ENCODE data around the gene INTS11. TPM values are rescaled to one million over a fixed set of nuclear protein-coding genes. Genes with fewer than 3 reads are reported as not detected.
"Not testable (repeated sequence)": the region's sequence is repeated elsewhere in the genome, so short reads cannot be mapped to it uniquely, and the experiment has no call there.

Gene INTS11
- 57.6 and 90.2 TPM in 2 replicates for total RNA-seq (2014; rRNA removed; shearing (Covaris generic); ENCODE audit: low replicate concordance)

DNA sequence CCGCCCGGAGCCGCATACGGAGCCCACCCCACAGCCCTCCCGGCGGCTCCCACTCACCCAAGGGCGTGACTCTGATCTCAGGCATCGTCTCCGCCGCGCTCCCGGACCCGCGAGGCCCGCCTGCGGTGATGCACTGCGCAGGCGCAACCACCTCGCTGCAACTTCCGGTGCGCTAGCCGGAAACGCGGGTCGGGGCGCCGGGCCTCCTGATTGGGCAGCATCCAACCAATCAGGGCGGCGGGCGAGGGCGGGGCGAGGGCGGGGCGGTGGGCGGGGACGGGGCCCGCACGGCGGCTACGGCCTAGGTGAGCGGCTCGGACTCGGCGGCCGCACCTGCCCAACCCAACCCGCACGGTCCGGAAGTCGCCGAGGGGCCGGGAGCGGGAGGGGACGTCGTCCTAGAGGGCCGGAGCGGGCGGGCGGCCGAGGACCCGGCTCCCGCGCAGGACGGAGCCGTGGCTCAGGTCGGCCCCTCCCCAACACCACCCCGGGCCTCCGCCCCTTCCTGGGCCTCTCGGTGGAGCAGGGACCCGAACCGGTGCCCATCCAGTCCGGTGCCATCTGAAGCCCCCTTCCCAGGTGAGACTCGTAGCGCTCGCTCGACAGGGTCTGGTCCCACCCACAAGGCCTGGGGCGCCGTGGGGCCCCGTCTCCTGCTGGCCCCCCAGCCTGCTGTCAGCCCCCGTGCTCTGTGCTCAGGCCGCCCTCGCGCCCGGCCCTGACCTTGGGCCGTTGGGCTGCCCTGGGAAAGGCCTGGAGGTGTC, at the start of gene INTS11, which contains the start of gene CPTP:
INTS11 (minus strand) TSS at position 137 of the 764 bp plus-strand sequence; CDS start at position 85, 52 bp downstream.
CPTP (plus strand) TSS at position 279 of the 764 bp plus-strand sequence. CDS start 2,109 bp downstream, outside the sequence.
- peak; percentile 65 for DNase-seq (ENCODE audit: low read depth)
- in situ Hi-C loops (cut with HindIII; ENCODE audit: low pct_unique_long_range_greater_than_20kb, low sequenced_read_pairs): no loop called here

- in situ Hi-C loops (cut with HindIII; ENCODE audit: low pct_unique_long_range_greater_than_20kb, low sequenced_read_pairs): no loop called here
- no peak for DNase-seq (ENCODE audit: low read depth)
Observed at GRCh38 chr1:1373815-1374588, 49.5 kb upstream of the INTS11 start.

DNA sequence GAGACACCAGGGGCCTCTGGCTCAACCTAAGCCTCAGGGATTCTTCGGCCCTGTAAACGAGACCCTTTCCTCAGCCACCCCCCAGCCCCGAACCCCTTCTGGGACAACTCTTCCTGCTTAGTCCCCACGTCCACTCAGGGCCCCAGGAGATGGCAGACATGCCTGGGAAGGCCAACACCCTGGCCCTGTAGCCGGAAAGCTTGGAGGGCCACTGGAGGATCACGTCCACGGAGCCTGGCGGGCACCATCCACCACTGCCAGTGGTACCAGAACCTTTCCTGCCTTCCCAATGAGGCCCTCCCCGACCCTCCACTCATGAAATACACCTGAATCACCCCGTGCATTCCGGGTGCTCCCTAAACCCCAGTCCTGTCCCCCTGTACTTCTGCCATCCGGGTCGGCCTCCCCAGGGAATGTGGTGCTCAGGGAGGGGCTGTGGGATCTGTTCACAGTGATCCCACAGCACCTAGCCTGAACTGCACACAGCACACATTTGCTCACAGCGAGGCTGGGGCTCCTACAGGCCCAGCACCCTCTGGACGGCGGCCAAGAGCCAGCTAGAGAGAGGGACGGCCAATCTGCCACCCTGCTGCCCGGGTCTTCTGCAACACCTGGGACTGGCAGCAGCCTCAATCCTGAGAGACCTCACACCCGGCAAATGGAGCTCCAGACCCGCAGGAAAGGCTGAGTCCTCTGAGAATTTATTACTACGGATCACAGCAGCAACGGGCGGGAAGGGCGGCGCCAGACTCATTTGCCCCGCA, 48.8 kb upstream of the INTS11 start:
- no peak for DNase-seq (ENCODE audit: low read depth)
- in situ Hi-C loops (cut with HindIII; ENCODE audit: low pct_unique_long_range_greater_than_20kb, low sequenced_read_pairs): no loop called here

DNA sequence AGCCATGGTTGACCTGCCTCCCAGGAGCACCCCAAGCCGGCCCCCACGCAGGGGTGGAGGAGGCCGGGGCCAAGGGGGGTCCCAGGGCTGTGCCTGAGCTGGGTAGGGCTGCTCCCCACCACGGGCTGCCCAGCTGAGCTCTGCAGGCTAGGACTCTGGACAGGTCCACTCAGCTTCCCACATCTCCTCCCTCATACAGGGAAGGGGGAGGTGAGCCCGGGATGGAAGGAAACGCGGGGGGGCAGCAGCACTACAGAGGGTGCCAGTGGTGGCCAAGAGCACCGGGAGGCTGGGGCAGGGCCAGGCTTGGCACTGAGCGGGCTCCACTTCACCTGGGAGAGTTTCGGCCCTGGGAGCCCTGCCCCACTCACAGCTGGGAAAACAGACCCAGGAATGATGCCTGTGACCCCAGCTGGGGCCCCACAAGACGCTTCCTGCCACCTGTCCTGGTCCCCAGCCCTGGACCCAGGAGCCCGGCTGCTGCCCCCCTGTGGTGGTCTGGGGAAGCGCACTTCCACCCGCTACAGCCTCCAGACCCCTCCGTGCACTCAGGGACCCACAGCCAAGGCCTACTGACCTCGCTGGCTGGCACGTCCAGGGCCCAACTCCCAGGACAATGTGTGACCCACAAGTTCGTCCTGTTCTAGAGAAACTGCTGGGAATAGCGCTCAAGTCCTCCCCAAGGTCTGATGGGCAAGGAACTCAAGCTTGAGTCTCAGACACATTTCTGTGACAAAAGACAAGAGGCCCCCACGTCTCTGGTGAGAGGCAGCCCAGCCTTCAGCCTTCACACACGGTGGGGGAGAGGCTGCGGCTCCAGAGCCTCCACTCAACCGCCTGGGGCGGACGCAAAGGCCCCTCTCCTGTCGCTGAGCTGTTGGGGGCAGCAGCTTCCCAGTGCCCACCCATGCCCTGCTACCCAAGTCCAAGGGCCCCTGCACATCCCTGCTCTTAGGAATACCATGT, 47.6 kb upstream of the INTS11 start:
- in situ Hi-C loops (cut with HindIII; ENCODE audit: low pct_unique_long_range_greater_than_20kb, low sequenced_read_pairs): no loop called here
- DNase-seq (ENCODE audit: low read depth): peak; percentile 47

GRCh38 chr1:1371364-1371745, 46.9 kb upstream of the INTS11 start:
- in situ Hi-C loops (cut with HindIII; ENCODE audit: low pct_unique_long_range_greater_than_20kb, low sequenced_read_pairs): no loop called here
- no peak for DNase-seq (ENCODE audit: low read depth)

- DNase-seq (ENCODE audit: low read depth): no peak
- in situ Hi-C loops (cut with HindIII; ENCODE audit: low pct_unique_long_range_greater_than_20kb, low sequenced_read_pairs): no loop called here
Observed at GRCh38 chr1:1370771-1371300, 46.4 kb upstream of the INTS11 start.

DNA sequence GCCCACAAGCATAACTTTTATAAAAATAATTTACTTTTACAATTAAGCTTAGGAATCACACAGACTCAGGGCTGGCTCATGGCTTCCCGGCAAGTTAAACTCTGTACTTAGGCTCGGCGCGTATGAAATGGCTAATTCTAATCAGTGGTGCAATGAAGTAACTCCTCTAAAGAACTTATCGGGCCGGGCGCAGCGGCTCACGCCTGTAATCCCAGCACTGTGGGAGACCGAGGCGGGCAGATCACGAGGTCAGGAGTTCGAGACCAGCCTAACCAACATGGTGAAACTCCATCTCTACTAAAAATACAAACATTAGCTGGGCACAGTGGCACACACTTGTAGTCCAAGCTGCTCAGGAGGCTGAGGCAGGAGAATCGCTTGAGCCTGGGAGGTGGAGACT, 45.6 kb upstream of the INTS11 start:
- in situ Hi-C loops (cut with HindIII; ENCODE audit: low pct_unique_long_range_greater_than_20kb, low sequenced_read_pairs): not testable (repeated sequence)

DNA sequence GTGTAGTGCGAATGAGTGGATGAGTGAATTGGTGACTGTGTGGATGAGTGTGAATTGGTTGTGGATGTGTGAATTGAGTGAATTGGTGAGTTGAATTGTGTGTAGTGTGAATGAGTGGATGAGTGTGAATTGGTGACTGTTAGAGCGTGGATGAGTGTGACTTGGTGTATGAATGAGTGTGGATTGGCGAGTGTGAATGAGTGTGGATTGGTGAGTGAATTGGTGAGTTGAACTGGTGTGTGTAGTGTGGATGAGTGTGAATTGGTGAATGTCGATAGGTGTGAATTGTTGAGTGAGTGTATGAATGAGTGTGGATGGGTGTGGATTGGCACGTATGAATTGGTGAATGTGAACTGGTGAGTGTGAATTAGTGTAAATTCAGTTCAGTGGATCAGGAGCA, 42.9 kb upstream of the INTS11 start:
- in situ Hi-C loops (cut with HindIII; ENCODE audit: low pct_unique_long_range_greater_than_20kb, low sequenced_read_pairs): no loop called here
- DNase-seq (ENCODE audit: low read depth): no peak

More for the DNA sequence above, 45.6 kb upstream of the INTS11 start:
- DNase-seq (ENCODE audit: low read depth): not testable (repeated sequence)

GRCh38 chr1:1366699-1367066, 42.2 kb upstream of the INTS11 start:
- no peak for DNase-seq (ENCODE audit: low read depth)
- in situ Hi-C loops (cut with HindIII; ENCODE audit: low pct_unique_long_range_greater_than_20kb, low sequenced_read_pairs): no loop called here

DNA sequence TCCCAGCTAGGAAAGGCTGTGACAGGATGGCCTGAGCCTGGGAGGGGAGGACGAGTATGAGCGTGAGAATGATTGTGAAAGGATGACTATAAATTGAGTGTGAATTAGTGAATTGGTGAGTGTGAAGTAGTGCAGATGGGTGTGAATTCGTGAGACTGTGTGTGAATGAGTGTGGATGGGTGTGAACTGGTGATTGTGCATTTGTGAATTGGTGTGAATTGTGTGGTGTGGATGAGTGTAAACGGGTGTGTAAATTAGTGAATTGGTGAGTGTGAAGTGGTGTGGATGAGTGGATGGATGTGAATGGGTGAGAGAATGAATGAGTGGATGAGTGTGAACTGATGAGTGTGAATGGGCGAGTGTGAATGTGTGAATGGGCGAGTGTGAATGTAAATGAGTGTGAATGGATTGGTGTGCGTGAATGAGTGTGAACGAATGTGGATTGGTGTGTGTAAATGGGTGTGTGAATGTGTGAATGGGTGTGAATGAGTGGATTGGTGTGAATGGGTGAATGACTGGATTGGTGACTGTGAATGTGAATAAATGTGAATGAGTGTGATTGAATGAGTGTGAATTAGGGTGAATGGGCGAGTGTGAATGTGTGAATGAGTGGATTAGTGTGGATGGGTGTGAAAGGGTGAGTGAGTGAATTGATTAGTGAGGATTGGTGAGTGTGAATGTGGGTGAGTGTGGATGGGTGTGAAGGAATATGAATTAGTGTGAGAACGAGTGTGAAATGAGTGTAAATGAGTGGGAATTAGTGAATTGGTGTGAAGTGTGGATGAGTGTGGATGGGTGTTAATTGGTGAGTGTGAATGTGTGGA, 41.6 kb upstream of the INTS11 start:
- in situ Hi-C loops (cut with HindIII; ENCODE audit: low pct_unique_long_range_greater_than_20kb, low sequenced_read_pairs): no loop called here
- DNase-seq (ENCODE audit: low read depth): no peak

DNA sequence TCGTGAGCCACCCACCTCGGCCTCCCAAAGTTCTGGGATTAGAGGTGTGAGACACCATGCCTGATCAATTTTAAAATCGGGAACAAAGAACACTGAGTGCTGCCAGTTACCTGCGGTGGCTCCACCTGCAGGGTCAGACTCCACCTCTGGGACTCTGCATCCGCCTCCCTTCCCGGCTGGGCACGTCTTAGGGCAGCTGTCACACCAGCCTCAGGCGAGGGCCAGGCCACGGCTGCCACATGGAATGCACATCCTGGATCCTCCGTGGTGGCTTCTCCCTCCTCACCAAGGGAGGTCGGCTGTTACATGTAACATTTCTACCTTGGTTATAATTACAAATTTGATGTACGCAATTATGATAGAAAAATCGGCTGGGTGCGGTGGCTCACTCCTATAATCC, 39.8 kb upstream of the INTS11 start:
- DNase-seq (ENCODE audit: low read depth): no peak
- in situ Hi-C loops (cut with HindIII; ENCODE audit: low pct_unique_long_range_greater_than_20kb, low sequenced_read_pairs): no loop called here

DNA sequence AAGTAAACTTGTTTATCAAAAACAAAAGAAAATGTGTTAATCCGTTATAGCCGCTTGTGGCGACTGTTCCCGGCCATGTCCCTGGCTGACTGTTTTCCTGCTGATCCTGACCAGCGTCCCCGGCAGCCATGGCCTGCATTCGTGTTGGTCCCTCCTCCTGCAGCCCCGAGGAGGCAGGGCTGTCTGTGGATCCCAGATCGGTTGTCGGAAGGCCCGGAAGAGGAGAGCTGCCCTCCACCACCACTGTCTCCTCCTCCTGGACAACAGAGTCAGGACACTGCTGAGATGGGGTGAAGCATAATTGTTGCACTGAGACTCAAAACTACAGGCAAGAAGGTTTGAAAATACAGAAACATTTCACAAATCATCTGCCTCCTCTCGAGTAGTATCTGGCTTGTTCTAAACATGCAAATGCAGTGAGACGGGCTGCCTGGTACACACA, 37.5 kb upstream of the INTS11 start:
- DNase-seq (ENCODE audit: low read depth): no peak
- in situ Hi-C loops (cut with HindIII; ENCODE audit: low pct_unique_long_range_greater_than_20kb, low sequenced_read_pairs): no loop called here

- DNase-seq (ENCODE audit: low read depth): no peak
- in situ Hi-C loops (cut with HindIII; ENCODE audit: low pct_unique_long_range_greater_than_20kb, low sequenced_read_pairs): no loop called here
Observed at GRCh38 chr1:1361233-1361981, 36.9 kb upstream of the INTS11 start.

DNA sequence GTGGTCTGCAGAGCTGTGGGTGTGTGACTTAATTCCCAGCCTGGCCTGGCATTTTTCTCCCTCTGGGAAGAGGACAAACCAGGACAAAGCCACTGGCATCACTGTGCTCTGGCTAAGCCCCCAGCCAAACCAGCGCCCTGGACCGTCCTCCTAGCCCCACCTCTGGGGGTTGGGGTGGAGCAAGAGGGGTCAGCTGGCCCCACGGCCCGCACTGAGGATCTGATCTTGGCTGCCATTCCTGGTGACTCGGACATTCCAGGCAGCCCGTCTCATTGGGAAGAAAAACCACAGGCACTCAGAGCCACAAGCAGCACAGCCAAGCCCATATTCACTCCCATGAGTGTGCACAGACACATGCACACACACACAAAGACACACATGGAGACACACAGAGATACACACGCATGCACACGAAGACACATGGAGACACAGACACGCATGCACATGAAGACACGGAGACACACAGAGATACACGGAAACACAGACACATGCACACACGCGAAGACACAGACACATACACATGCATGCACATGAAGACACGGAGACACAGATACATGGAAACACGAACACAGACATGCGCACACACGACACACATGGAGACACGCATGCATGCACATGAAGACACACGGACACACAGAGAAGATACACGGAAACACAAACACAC, 36.2 kb upstream of the INTS11 start:
- peak; percentile 80 for DNase-seq (ENCODE audit: low read depth)
- in situ Hi-C loops (cut with HindIII; ENCODE audit: low pct_unique_long_range_greater_than_20kb, low sequenced_read_pairs): no loop called here

- in situ Hi-C loops (cut with HindIII; ENCODE audit: low pct_unique_long_range_greater_than_20kb, low sequenced_read_pairs): no loop called here
Observed at GRCh38 chr1:1359664-1360468, 35.4 kb upstream of the INTS11 start.

More at GRCh38 chr1:1359664-1360468, 35.4 kb upstream of the INTS11 start:
- DNase-seq (ENCODE audit: low read depth): no peak
